Measurements from ENCODE around the gene CDH23.

Gene CDH23

GRCh38 chr10:71476228-71477011 is 79.7 kb downstream of the CDH23 start:
- no peak for DNase-seq (ENCODE audit: low read depth, low spot score)
- H3K27ac ChIP-seq, result no peak overlapping the region

GRCh38 chr10:71478173-71478572 is 81.5 kb downstream of the CDH23 start:
- H3K27ac ChIP-seq, result no peak overlapping the region
- no peak for DNase-seq (ENCODE audit: low read depth, low spot score)

- no peak for DNase-seq (ENCODE audit: low read depth, low spot score)
- H3K27ac ChIP-seq, result no peak overlapping the region
These were observed 82.2 kb downstream of the CDH23 start for GRCh38 chr10:71478813-71479365.

DNA sequence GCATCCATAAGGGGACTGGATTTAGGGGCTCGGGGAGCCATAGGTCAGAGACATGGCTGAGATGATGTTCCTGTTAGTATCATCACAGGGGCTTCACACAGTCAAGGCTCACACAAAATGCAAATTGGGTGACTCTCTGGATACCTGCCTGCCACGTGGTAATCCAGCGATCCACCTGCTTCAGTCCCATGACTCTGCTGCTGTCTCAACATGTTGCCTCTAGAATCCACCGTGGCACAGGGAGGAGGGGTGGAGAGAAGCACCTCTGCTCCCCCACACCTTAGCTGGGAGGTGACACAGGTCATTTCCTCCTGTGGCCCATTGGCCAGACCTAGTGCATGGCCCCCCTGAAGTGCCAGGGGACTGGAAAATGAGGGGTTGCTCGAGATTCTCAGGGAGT is 83.1 kb downstream of the CDH23 start:
- no peak for DNase-seq (ENCODE audit: low read depth, low spot score)
- H3K27ac ChIP-seq, result no peak overlapping the region

DNA sequence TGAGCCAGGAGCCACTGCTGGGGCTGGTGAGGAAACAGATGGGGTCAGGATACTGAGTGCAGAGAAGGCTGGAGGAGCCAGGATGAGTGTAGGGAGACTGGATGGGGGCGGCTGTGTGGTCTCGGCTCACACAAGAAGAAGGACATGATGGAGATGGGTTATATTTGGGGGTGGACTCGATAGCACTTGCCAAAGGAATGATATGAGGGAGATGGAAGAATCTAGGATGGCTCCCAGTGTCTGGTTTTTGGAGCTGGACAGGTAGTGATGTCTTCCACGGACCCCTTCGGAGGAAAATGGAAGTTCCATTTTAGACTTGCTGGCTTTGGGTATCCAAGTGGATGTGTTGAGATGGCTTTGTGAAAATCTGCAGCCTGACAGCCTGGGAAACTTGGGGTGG is 83.9 kb downstream of the CDH23 start:
- H3K27ac ChIP-seq, result no peak overlapping the region
- no peak for DNase-seq (ENCODE audit: low read depth, low spot score)

- no peak overlapping the region for H3K27ac ChIP-seq
- DNase-seq (ENCODE audit: low read depth, low spot score), result no peak
These were observed 85.2 kb downstream of the CDH23 start for GRCh38 chr10:71481746-71482410.

- H3K27ac ChIP-seq, result no peak overlapping the region
- DNase-seq (ENCODE audit: low read depth, low spot score), result no peak
These were observed 85.9 kb downstream of the CDH23 start for GRCh38 chr10:71482620-71483019.

GRCh38 chr10:71483135-71483534 is 86.4 kb downstream of the CDH23 start:
- H3K27ac ChIP-seq, result no peak overlapping the region

DNA sequence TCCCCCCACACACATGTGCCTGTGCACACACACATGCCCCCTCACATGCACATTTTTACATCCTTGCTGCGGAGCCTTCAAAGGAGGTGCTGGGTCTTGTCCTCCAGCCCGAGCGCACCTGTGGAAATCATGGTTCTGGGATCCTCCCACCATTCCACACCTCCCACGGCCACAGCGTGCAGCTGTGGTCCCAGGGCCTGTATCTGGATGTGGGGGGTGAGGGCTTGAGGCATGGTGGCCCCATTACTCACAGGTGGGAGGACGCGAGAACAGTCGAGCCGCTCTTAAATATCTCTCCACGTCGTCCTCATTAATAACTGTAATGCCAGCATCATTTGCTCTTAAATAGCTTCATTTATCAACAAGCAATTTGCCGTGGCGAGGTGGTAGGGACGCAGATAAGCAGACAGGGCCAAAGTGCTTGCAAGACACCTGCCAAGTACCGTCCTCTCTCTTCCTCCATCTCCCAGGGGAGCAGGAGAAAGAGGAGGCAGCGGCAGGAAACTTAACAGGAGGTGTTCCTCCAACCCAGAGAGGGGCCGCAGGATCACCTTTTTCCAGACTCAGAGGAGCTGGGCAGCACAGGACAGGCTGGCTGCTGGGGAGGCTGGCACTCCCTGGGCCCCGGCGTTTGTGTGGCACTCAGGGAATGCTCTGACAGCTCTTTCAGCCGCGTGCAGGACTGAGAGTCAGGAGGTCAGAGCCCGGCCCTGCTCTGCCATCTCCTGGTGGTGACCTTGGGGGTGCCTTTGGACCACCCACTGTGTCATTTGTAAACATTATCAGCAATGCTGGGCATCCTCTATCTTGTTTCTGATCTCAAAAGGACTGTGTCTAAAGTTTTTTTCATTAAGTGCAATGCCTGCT is 87.4 kb downstream of the CDH23 start:
- H3K27ac ChIP-seq, result no peak overlapping the region
- DNase-seq (ENCODE audit: low read depth, low spot score), result no peak

More at GRCh38 chr10:71483135-71483534, 86.4 kb downstream of the CDH23 start:
- no peak for DNase-seq (ENCODE audit: low read depth, low spot score)

GRCh38 chr10:71486484-71487114 is 89.9 kb downstream of the CDH23 start:
- no peak for DNase-seq (ENCODE audit: low read depth, low spot score)
- H3K27ac ChIP-seq, result no peak overlapping the region

DNA sequence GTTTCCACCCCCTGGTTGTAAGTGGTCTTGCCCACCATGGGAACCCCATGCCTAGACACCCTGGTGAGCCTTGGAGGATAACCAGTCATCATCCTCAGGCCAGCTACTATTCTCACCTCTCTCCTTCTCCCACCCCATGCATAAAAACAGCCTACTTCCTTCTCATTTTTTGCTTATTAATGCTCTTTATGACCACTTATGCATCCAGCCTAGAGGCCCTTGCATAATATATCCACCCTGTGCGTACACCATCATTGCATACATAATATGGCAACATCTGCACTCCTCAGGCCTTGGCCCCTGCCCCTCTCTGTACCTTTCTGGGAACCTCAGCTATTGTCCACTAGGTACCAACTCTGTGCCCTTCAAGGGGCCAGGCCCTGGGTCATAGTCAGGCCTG is 91.0 kb downstream of the CDH23 start:
- no peak overlapping the region for H3K27ac ChIP-seq
- no peak for DNase-seq (ENCODE audit: low read depth, low spot score)

DNA sequence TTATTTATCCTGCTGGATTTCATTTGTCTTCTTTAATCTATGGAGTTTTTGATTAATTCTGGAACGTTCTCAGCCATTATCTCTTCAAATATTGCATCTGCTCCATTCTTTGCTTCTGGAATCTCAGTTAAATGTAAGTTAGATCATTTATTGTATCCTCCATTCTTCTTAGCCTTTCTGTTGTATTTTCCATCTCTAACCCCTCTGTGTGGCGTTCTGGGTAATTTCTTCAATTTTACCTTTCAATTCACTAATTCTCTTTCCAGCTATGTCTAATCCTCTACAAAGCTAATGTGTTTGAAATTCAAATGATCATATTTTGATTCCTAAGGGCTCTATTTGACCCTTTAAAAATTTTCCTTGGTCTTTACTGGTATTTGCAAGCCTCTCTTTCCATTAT is 92.4 kb downstream of the CDH23 start:
- DNase-seq (ENCODE audit: low read depth, low spot score), result no peak
- H3K27ac ChIP-seq, result no peak overlapping the region

DNA sequence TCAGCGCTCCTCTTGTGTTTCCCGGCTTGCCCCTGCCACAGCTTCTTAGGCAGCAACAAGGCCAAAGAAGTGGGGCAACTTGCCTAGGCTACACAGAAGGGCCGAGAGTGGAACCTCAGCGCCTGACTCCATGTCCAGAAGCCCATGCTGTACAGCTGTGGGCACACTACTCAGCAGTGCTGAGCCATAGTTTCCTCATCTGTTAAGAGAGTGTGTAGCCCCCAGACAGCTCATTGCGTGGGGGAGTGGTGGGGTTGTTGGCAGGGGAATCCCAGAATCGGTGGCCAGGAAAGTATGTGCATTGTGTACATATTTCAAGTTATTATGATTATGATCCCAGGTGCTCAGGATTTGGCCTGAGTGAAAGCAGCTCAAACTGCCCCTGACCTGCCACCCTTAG is 96.2 kb downstream of the CDH23 start:
- DNase-seq (ENCODE audit: low read depth, low spot score), result no peak
- no peak overlapping the region for H3K27ac ChIP-seq

DNA sequence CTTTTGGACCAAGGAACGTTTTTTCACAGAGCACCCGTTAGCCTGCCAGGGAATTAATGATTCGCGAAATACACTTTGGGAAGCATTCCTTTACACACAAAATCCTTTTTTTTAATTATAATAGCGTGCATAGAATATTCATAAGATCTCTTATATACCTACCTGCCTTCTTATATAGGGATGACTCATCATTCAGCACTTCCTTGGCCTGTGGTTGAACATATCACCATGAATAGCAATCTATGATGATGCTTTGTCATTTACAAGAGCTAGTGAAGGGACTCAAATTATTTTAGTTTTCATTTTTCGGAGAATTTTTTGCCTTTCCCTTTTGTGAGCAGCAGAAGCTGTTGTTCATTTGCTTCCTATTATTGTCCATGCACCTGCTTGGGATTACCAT is 97.0 kb downstream of the CDH23 start:
- DNase-seq (ENCODE audit: low read depth, low spot score), result peak; percentile 22
- H3K27ac ChIP-seq, result no peak overlapping the region

- DNase-seq (ENCODE audit: low read depth, low spot score), result no peak
- no peak overlapping the region for H3K27ac ChIP-seq
These were observed 97.8 kb downstream of the CDH23 start for GRCh38 chr10:71494476-71494875.

DNA sequence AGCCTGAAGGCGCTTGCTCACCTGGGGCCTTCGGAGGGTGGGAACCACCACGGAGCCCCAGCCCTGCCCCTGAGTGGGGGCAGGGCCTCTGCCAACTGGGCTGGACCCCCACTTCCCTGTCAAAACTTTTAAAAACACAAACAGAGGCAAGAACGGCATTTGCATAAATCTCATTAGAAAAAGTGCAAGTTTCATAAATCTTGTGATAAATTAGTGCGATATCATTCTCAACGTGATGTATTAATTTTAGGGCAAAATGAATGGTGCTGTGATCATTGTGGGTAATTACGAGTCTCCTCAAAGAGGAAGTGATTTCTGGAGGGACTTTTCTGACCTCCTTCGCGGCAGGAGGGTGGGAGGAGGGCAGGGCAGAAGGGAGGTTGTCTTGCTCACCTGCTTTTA is 98.3 kb downstream of the CDH23 start:
- no peak for DNase-seq (ENCODE audit: low read depth, low spot score)
- no peak overlapping the region for H3K27ac ChIP-seq

GRCh38 chr10:71496927-71497762 is 100.4 kb downstream of the CDH23 start:
- DNase-seq (ENCODE audit: low read depth, low spot score), result no peak
- H3K27ac ChIP-seq, result no peak overlapping the region

DNA sequence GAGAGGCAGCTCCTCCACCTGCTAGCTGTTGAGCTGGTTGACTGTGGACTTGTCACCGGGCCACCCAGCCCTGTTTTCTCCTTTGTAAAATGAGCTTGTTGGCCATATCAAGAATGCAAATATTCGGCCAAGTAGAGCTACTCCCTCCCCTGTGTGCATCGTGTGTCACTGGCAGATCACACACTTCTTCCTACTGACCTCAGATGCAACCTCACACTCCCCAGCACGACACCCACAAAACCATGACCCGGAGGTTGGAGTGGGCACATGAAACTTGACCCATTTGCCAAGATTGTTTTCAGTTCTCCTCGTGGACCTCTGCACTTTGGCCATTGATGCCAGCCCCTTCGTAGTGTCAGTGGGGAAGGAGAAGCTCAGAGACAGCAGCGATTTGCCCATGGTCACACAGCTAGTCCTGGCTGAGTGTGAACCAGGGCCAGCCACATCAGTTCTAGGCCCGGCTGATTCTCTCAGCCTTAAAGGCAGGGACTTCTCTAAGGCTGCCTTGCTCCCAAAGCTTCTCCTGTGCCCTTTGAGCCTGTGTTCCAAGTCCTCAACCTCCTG is 101.1 kb downstream of the CDH23 start:
- no peak for DNase-seq (ENCODE audit: low read depth, low spot score)
- no peak overlapping the region for H3K27ac ChIP-seq

DNA sequence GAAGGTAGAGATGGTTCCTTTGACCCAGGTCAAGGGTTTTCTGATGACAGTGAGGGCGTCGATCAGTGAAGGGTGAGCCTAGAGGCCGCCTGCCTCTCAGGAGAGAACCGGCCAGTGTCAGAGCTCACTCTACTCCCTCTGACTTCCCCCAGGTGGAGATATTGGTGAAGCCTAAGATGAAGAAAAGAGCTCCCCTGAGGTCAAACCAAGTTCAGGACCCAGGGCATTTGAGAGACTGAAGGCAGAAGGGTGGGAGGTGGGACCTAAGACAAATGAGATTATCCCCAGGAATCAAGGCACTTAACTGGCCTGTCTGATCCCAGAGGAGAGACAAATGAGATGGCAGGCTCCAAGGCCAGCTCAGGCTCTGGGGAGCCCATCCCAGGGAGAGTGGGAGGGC is 104.7 kb downstream of the CDH23 start:
- no peak for DNase-seq (ENCODE audit: low read depth, low spot score)
- no peak overlapping the region for H3K27ac ChIP-seq
